ENCODE data around the gene BCAM.

DNA sequence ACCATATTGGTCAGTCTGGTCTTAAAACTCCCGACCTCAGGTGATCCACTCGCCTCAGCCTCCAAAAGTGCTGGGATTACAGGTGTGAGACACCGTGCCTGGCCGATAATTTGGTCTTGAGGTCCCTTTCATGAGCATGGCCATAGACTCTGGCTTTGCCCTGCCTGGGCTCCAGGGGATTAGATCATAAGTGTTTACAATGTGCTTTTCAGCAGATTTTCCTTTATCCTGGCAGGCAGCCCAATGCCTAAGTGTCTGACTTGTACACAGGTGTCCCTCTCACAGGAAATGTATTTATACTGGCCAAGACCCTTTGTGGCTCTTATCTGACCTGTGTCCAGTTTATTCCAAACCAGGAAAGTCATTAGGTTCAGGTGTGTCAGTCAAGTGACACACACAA is 15.9 kb downstream of the BCAM start:
- TF ChIP-seq EZH2 (IDR thresholded peaks at IDR 0.05; ENCODE audit: insufficient read depth, poor library complexity, severe bottlenecking), result no peak
- TF ChIP-seq EZH2phosphoT487 (IDR thresholded peaks at IDR 0.05; ENCODE audit: insufficient read depth, low read depth), result no peak
